ENCODE data around the gene U2AF1L4.
A peak's percentile ranks its signal among the peaks of the same experiment; 100 is the strongest.

Gene U2AF1L4

DNA sequence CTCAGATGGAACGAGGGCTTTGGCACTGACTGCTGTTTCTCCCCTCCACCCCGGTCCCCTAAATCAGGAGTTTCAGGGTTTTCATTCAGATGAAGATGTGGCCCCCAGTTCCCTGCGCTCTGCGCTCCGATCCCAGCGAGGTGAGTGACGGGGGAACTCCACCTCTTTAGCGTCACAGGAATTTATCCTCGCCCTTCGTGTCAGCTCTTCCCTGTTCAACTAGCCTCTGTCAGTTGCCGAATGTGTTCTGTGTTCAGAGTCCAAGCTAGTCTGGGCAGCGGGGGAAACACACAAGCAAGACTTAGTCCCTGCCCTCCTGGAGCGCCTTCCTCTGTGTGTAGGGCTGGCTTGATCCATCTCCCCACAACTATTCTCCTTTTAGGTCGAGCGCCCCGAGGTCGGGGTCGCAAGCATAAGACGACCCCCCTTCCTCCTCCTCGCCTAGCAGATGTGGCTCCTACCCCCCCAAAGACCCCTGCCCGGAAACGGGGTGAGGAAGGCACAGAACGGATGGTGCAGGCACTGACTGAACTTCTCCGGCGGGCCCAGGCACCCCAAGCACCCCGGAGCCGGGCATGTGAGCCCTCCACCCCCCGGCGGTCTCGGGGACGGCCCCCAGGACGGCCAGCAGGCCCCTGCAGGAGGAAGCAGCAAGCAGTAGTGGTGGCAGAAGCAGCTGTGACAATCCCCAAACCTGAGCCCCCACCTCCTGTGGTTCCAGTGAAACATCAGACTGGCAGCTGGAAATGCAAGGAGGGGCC lies 25.6 kb downstream of the U2AF1L4 start:
- TF ChIP-seq, protein P1, sequence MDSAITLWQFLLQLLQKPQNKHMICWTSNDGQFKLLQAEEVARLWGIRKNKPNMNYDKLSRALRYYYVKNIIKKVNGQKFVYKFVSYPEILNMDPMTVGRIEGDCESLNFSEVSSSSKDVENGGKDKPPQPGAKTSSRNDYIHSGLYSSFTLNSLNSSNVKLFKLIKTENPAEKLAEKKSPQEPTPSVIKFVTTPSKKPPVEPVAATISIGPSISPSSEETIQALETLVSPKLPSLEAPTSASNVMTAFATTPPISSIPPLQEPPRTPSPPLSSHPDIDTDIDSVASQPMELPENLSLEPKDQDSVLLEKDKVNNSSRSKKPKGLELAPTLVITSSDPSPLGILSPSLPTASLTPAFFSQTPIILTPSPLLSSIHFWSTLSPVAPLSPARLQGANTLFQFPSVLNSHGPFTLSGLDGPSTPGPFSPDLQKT (IDR thresholded peaks at IDR 0.05; ENCODE audit: borderline replicate concordance, low read depth, low read length): no peak
- TF ChIP-seq, protein P2, sequence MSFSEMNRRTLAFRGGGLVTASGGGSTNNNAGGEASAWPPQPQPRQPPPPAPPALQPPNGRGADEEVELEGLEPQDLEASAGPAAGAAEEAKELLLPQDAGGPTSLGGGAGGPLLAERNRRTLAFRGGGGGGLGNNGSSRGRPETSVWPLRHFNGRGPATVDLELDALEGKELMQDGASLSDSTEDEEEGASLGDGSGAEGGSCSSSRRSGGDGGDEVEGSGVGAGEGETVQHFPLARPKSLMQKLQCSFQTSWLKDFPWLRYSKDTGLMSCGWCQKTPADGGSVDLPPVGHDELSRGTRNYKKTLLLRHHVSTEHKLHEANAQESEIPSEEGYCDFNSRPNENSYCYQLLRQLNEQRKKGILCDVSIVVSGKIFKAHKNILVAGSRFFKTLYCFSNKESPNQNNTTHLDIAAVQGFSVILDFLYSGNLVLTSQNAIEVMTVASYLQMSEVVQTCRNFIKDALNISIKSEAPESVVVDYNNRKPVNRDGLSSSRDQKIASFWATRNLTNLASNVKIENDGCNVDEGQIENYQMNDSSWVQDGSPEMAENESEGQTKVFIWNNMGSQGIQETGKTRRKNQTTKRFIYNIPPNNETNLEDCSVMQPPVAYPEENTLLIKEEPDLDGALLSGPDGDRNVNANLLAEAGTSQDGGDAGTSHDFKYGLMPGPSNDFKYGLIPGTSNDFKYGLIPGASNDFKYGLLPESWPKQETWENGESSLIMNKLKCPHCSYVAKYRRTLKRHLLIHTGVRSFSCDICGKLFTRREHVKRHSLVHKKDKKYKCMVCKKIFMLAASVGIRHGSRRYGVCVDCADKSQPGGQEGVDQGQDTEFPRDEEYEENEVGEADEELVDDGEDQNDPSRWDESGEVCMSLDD (tag by site-specific recombination; IDR thresholded peaks at IDR 0.05): 0 out of 2 replicates have a peak, but pooled peaks have one; percentile 2
- TF ChIP-seq SP3 (tag by site-specific recombination; IDR thresholded peaks at IDR 0.05): no peak
- peak; percentile 31; the same call in 1 of the 2 replicates for TF ChIP-seq GLIS2 (tag by site-specific recombination; IDR thresholded peaks at IDR 0.05)
- TF ChIP-seq HOXD13 (CRISPR knock-in tag; IDR thresholded peaks at IDR 0.05; ENCODE audit: borderline replicate concordance): no peak
- Histone ChIP-seq H3K4me3 (ENCODE audit: low read depth, low read length) (no peak overlapping the region), H3K9me3 (ENCODE audit: control insufficient read depth, insufficient read depth, low read depth, low read length) (no peaks in the 10 kb centered on the region), H3K36me3 (ENCODE audit: control insufficient read depth in 2 of 2, insufficient read depth in 1 of 2, low read length in 2 of 2) (peaks cover 51 to 53% of the 10 kb centered on the region in 2 experiments), H3K27ac (ENCODE audit: extremely low read depth, low read depth, low read length) (peak overlapping the region; percentile 93), H3K4me1 (ENCODE audit: control insufficient read depth, insufficient read depth, low read length) (peaks cover 23% of the 10 kb centered on the region)
- ChIA-PET CTCF (interaction anchor here (0.5 to 1.3 kb wide), 7 partner anchors 8 to 213 kb away, joined by 3 to 12 read pairs (median 4); no protein-coding TSS in a partner anchor), POLR2A (interaction anchor here (0.6 to 13.6 kb wide), 10 partner anchors 8 to 76 kb away, joined by 3 to 204 read pairs (median 8); partner anchors contain the start of genes COX6B1, HSPB6, LIN37 and PSENEN)

DNA sequence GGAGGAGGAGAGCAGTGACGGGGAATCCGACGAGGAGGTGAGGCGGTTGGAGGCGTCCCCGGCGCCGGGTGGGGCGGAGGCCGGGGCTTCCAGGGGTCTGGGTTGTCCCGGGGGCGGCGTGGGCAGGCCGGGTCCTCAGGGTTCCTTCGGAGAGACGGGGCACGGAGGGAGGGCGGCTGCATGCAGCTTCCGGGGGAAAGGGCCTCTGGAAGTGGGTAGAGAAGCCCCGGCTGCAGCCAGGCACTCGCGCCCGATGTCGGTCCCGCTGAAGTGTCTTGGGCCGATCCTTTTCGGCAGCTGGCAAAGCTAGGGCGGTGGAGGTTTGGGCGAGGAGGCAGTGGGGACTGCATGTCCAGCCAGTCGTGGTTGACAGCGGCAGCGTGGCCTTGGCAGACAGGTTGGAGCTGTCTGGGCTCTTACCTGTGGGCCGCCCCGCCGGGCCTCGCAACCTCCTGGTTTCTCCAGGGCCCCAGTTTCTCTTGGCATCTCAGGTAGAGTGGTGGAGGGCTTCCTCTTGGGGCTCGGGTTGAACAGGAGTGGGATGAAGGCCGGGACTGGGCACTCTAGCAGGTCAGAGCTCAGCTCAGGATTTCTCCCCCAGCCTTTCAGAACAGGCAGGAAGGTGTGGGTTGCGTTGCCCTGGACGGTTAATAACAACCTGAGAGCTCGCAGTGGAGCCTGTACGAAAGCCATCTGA lies 26.7 kb downstream of the U2AF1L4 start:
- ChIA-PET POLR2A (interaction anchor here (0.7 to 2.3 kb wide), 9 partner anchors 9 to 106 kb away, joined by 3 to 24 read pairs (median 5); partner anchors contain the start of genes COX6B1, HAUS5, HSPB6 and LIN37), CTCF (interaction anchor here (0.5 to 1.3 kb wide), 9 partner anchors 10 to 214 kb away, joined by 3 to 12 read pairs (median 4); partner anchors contain the start of gene IGFLR1)
- peak overlapping the region; percentile 93 for H3K27ac ChIP-seq (ENCODE audit: extremely low read depth, low read depth, low read length)
- no peaks in the 10 kb centered on the region for H3K9me3 ChIP-seq (ENCODE audit: control insufficient read depth, insufficient read depth, low read depth, low read length)
- peak overlapping the region; percentile 65 for H3K4me3 ChIP-seq (ENCODE audit: low read depth, low read length)
- peaks cover 23% of the 10 kb centered on the region for H3K4me1 ChIP-seq (ENCODE audit: control insufficient read depth, insufficient read depth, low read length)
- H3K36me3 ChIP-seq (ENCODE audit: control insufficient read depth in 2 of 2, insufficient read depth in 1 of 2, low read length in 2 of 2): peaks cover 40 to 42% of the 10 kb centered on the region in 2 experiments
- TF ChIP-seq MYNN (tag by site-specific recombination; IDR thresholded peaks at IDR 0.05; ENCODE audit: borderline replicate concordance): no peak
- TF ChIP-seq, protein P3, sequence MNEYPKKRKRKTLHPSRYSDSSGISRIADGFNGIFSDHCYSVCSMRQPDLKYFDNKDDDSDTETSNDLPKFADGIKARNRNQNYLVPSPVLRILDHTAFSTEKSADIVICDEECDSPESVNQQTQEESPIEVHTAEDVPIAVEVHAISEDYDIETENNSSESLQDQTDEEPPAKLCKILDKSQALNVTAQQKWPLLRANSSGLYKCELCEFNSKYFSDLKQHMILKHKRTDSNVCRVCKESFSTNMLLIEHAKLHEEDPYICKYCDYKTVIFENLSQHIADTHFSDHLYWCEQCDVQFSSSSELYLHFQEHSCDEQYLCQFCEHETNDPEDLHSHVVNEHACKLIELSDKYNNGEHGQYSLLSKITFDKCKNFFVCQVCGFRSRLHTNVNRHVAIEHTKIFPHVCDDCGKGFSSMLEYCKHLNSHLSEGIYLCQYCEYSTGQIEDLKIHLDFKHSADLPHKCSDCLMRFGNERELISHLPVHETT (tag by site-specific recombination; IDR thresholded peaks at IDR 0.05): no peak
- TF ChIP-seq TRIM28 (IDR thresholded peaks at IDR 0.05; ENCODE audit: borderline replicate concordance, low read length): no peak
- no peak for TF ChIP-seq ZNF140 (tag by site-specific recombination; IDR thresholded peaks at IDR 0.05)
- peak; percentile 93 for TF ChIP-seq EGR2 (tag by site-specific recombination; IDR thresholded peaks at IDR 0.05; ENCODE audit: low read depth)
- TF ChIP-seq GLI2 (tag by site-specific recombination; IDR thresholded peaks at IDR 0.05; ENCODE audit: borderline replicate concordance, low read depth): no peak
- no peak for TF ChIP-seq ZNF350 (tag by site-specific recombination; IDR thresholded peaks at IDR 0.05)
- TF ChIP-seq ZEB2 (tag by site-specific recombination; IDR thresholded peaks at IDR 0.05): peak; percentile 70
- TF ChIP-seq ZFP37 (tag by site-specific recombination; IDR thresholded peaks at IDR 0.05): peak; percentile 78
- no peak for TF ChIP-seq ZNF121 (tag by site-specific recombination; IDR thresholded peaks at IDR 0.05)
- TF ChIP-seq ZNF785 (tag by site-specific recombination; IDR thresholded peaks at IDR 0.05): no peak
- no peak for TF ChIP-seq SALL2 (tag by site-specific recombination; IDR thresholded peaks at IDR 0.05; ENCODE audit: borderline replicate concordance)
- TF ChIP-seq, protein P4, sequence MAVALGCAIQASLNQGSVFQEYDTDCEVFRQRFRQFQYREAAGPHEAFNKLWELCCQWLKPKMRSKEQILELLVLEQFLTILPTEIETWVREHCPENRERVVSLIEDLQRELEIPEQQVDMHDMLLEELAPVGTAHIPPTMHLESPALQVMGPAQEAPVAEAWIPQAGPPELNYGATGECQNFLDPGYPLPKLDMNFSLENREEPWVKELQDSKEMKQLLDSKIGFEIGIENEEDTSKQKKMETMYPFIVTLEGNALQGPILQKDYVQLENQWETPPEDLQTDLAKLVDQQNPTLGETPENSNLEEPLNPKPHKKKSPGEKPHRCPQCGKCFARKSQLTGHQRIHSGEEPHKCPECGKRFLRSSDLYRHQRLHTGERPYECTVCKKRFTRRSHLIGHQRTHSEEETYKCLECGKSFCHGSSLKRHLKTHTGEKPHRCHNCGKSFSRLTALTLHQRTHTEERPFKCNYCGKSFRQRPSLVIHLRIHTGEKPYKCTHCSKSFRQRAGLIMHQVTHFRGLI (tag by site-specific recombination; IDR thresholded peaks at IDR 0.05): no peak
- TF ChIP-seq, protein P5, sequence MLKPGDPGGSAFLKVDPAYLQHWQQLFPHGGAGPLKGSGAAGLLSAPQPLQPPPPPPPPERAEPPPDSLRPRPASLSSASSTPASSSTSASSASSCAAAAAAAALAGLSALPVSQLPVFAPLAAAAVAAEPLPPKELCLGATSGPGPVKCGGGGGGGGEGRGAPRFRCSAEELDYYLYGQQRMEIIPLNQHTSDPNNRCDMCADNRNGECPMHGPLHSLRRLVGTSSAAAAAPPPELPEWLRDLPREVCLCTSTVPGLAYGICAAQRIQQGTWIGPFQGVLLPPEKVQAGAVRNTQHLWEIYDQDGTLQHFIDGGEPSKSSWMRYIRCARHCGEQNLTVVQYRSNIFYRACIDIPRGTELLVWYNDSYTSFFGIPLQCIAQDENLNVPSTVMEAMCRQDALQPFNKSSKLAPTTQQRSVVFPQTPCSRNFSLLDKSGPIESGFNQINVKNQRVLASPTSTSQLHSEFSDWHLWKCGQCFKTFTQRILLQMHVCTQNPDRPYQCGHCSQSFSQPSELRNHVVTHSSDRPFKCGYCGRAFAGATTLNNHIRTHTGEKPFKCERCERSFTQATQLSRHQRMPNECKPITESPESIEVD (tag by site-specific recombination; IDR thresholded peaks at IDR 0.05): no peak
- peak; percentile 29 for TF ChIP-seq SP3 (tag by site-specific recombination; IDR thresholded peaks at IDR 0.05)
- no peak for TF ChIP-seq KLF7 (tag by site-specific recombination; IDR thresholded peaks at IDR 0.05; ENCODE audit: borderline replicate concordance)
- TF ChIP-seq, protein P6, sequence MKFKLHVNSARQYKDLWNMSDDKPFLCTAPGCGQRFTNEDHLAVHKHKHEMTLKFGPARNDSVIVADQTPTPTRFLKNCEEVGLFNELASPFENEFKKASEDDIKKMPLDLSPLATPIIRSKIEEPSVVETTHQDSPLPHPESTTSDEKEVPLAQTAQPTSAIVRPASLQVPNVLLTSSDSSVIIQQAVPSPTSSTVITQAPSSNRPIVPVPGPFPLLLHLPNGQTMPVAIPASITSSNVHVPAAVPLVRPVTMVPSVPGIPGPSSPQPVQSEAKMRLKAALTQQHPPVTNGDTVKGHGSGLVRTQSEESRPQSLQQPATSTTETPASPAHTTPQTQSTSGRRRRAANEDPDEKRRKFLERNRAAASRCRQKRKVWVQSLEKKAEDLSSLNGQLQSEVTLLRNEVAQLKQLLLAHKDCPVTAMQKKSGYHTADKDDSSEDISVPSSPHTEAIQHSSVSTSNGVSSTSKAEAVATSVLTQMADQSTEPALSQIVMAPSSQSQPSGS (tag by site-specific recombination; IDR thresholded peaks at IDR 0.05; ENCODE audit: low read depth): no peak
- peak; percentile 80 for TF ChIP-seq SP2 (tag by site-specific recombination; IDR thresholded peaks at IDR 0.05)

Measured in HEK293 (cell line).